ENCODE results near the gene BCL7A. TPM values are rescaled to one million over a fixed set of nuclear protein-coding genes. Genes with fewer than 3 reads are reported as not detected.

Gene BCL7A
- total and polyA plus RNA-seq, 10 of the 15 experiments (the other 5 are each of a cell fraction or from before 2014, with no cell fraction given) = 0.37 to 17.2 (median 11.7) TPM

DNA sequence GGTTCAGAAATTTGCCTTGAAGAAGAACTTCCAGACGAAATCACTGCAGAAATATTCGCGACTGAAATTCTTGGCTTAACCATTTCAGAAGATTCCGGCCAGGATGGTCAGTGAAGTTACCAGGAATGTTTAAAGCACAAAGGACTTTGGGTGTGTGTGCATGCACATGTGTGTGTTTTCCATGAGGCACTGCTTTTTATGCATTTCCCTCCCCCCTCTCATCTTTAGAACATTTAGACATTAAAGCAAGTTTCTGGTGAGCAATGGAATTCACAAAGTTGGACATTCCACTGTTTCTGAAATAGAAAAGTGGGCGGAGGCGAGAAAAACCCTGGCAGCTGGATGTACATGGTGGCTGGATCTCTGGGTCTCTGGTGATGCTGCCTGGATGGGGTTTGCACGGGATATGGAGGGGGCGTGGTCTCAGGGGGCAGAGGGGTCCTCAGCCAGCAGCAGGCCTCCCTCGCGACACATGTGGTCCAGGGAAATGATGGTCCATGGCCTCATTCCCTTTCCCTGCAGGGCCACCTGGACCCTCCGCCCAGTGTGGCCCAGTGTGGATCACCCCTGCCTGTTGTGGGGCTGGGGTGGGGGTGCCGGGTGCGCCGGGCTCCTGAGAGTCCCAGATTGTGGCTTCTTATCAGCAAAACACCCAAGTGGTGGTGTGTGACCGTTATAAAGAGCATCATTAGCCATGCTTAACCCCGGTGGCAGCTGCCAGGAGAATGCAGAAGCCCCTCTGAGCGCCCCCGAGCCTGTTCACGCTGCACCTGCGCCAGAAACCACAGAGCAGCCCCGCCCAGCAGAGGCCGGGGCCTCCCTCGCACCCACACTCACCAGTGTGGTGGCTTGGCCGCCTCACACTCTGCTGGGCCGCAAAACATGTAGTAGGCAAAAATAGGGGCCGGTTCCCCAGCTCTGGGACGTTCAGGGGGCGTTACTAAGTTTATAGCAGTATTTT is 17.8 kb upstream of the BCL7A start (continued):
- TF ChIP-seq, protein P1, sequence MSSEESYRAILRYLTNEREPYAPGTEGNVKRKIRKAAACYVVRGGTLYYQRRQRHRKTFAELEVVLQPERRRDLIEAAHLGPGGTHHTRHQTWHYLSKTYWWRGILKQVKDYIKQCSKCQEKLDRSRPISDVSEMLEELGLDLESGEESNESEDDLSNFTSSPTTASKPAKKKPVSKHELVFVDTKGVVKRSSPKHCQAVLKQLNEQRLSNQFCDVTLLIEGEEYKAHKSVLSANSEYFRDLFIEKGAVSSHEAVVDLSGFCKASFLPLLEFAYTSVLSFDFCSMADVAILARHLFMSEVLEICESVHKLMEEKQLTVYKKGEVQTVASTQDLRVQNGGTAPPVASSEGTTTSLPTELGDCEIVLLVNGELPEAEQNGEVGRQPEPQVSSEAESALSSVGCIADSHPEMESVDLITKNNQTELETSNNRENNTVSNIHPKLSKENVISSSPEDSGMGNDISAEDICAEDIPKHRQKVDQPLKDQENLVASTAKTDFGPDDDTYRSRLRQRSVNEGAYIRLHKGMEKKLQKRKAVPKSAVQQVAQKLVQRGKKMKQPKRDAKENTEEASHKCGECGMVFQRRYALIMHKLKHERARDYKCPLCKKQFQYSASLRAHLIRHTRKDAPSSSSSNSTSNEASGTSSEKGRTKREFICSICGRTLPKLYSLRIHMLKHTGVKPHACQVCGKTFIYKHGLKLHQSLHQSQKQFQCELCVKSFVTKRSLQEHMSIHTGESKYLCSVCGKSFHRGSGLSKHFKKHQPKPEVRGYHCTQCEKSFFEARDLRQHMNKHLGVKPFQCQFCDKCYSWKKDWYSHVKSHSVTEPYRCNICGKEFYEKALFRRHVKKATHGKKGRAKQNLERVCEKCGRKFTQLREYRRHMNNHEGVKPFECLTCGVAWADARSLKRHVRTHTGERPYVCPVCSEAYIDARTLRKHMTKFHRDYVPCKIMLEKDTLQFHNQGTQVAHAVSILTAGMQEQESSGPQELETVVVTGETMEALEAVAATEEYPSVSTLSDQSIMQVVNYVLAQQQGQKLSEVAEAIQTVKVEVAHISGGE (CRISPR knock-in tag; IDR thresholded peaks at IDR 0.05) = no peak
- TF ChIP-seq CREM (IDR thresholded peaks at IDR 0.05; ENCODE audit: low read depth) = 0 out of 2 replicates have a peak, but pooled peaks have one; percentile 14

DNA sequence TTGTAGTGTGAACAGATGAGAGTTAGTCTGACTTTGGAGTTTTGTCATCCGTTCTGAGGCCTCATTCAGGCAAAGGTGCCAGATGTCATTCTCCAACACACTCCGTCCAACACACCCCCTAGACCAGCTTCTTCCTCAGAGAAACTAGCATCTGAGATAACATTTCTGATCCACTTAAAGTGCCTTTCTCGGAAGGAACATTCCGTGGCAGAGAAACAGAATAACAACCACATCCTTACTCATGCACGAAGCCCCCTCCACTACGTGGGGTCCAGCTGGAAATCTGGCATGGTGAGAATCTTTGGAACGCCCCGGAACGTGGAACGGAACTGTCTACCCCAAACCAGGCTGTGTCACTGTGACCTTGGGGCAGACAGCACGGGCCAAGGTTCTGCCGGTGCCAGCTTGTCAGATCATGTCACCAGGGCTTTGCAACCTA is 17.0 kb upstream of the BCL7A start:
- no peak overlapping the region for H3K9ac ChIP-seq (ENCODE audit: control insufficient read depth, insufficient read depth, low read length)
- H3K4me2 ChIP-seq (ENCODE audit: control insufficient read depth, insufficient read depth) = peak overlapping the region; percentile 7; the same call in 1 of the 2 replicates
- BruUV-seq (replicated peaks) = no TSS peak
- H3K4me3 ChIP-seq = no peak overlapping the region
- peak; percentile 86 for FAIRE-seq
- in situ Hi-C loops (cut with MboI) = no loop called here
- 51% methylated on average over 12 of the region's 12 CpGs for WGBS (ENCODE audit: insufficient coverage, insufficient replicate concordance, low lambda C conversion rate, missing lambda C conversion rate)
- no peaks in the 10 kb centered on the region for H3K36me3 ChIP-seq (ENCODE audit: control insufficient read depth in 2 of 2, insufficient read depth in 2 of 2, low read length in 1 of 2)
- peaks cover 37% of the 10 kb centered on the region for H3K4me1 ChIP-seq (ENCODE audit: control insufficient read depth, insufficient read depth, low read length)
- CTCF ChIA-PET = interaction anchor here (1.2 kb wide), 1 partner anchor 86 kb away, joined by 3 read pairs; the partner anchor contains the start of gene CFAP251
- TF ChIP-seq, protein P1 (CRISPR knock-in tag; IDR thresholded peaks at IDR 0.05) = no peak
- H3K27ac ChIP-seq (ENCODE audit: control insufficient read depth, insufficient read depth) = no peak overlapping the region
- POLR2A ChIA-PET = no interaction called here
- intact Hi-C loops (cut with micrococcal nuclease; ENCODE audit: unreplicated experiment) = no loop called here
- no peak overlapping the region for H2AFZ ChIP-seq (ENCODE audit: control insufficient read depth, low read depth, low read length)
- no peak for DNase-seq (ENCODE audit: low read depth, low spot score)
- no peak for ATAC-seq
- no peaks in the 10 kb centered on the region for H3K79me2 ChIP-seq (ENCODE audit: control insufficient read depth, insufficient read depth, low read length)
- H4K20me1 ChIP-seq (ENCODE audit: control insufficient read depth, insufficient read depth) = no peaks in the 10 kb centered on the region
- no peaks in the 10 kb centered on the region; the same call in 2 of the 3 replicates for H3K9me3 ChIP-seq (replicated peaks; ENCODE audit: control insufficient read depth, insufficient read depth, low read length)
- SMC1A ChIA-PET (ENCODE audit: uncharacterized antibody, unreplicated experiment) = interaction anchor here (0.8 to 4.3 kb wide), 6 partner anchors 13 to 58 kb away, joined by 3 to 20 read pairs (median 4); no protein-coding TSS in a partner anchor
- H3K27me3 ChIP-seq (replicated peaks in 1 of 2; ENCODE audit: control insufficient read depth in 2 of 2, insufficient read depth in 2 of 2, low read length in 1 of 2) = peaks cover 2 to 5% of the 10 kb centered on the region in 2 experiments; a peak in 3 of 4 replicates
- RAD21 ChIA-PET (ENCODE audit: unreplicated experiment) = interaction anchor here (1.2 kb wide), 1 partner anchor 13 kb away, joined by 3 read pairs; no protein-coding TSS in a partner anchor

All from GM12878 (cell line).